AG04449 (cell line): ENCODE measurements around the gene MEIS3.
A peak's percentile ranks its signal among the peaks of the same experiment; 100 is the strongest.

ENCODE experiments used
- CTCF ChIA-PET: fragments of 350-600 bp; formaldehyde crosslinking; extraction: SDS; loops from one replicate; lab custom pipeline; 2021; ENCODE audit warnings: antibody characterized with exemption; lab: Yijun Ruan, JAX
- POLR2A ChIA-PET: fragments of 400-600, 350-600 bp; formaldehyde crosslinking; extraction: SDS; loops from one replicate; lab custom pipeline; 2020; ENCODE audit warnings: antibody characterized with exemption, inconsistent platforms; lab: Yijun Ruan, JAX
- DNase-seq: peaks from one replicate; pipeline ENCODE4 v3.0.0-alpha.2; 2010; ENCODE audit warnings: low read depth, low spot score
- H3K4me3 ChIP-seq: 2 replicates; pipeline ENCODE4 v1.5.1; 2011; ENCODE audit warnings: low read depth, mild to moderate bottlenecking, control low read depth, low read length
- TF ChIP-seq, protein P1 (sequence below): IDR thresholded peaks from one replicate; pipeline ENCODE4 v1.5.1; 2011; ENCODE audit warnings: mild to moderate bottlenecking, moderate library complexity, low read length, control low read depth, inconsistent platforms; ENCODE audit not compliant: insufficient read depth; ENCODE audit errors: missing control alignments

MEIS3 gene

DNA sequence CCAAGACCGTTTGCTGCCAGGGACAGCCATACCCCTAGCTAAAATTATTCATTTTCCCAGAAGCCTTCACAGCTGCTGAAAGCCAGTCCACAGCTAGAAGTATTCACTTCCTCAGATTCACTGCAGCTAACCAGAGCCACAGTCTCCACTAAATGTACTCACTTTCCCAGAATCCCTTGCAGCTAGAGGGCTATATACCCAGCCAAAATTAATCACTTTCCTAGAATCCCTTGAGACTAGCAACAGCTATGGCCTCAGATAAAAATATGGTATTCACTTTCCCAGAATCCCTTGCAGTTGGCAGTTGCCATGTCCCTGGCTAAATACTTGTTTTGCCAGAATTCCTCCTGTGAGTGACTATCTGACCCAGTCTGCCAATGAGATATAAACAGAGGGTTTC lies 13.8 kb upstream of the MEIS3 start:
- ChIA-PET POLR2A (interaction anchor here (0.6 kb wide), 1 partner anchor 316 kb away, joined by 3 read pairs; no protein-coding TSS in a partner anchor), CTCF (interaction anchor here (0.7 to 16.6 kb wide), 9 partner anchors 14 to 274 kb away, joined by 3 to 867 read pairs (median 4); partner anchors contain the start of genes DHX34, EHD2 and KPTN)
- H3K4me3 ChIP-seq, result no peak overlapping the region
- TF ChIP-seq, protein P1, sequence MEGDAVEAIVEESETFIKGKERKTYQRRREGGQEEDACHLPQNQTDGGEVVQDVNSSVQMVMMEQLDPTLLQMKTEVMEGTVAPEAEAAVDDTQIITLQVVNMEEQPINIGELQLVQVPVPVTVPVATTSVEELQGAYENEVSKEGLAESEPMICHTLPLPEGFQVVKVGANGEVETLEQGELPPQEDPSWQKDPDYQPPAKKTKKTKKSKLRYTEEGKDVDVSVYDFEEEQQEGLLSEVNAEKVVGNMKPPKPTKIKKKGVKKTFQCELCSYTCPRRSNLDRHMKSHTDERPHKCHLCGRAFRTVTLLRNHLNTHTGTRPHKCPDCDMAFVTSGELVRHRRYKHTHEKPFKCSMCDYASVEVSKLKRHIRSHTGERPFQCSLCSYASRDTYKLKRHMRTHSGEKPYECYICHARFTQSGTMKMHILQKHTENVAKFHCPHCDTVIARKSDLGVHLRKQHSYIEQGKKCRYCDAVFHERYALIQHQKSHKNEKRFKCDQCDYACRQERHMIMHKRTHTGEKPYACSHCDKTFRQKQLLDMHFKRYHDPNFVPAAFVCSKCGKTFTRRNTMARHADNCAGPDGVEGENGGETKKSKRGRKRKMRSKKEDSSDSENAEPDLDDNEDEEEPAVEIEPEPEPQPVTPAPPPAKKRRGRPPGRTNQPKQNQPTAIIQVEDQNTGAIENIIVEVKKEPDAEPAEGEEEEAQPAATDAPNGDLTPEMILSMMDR, result no peak
- no peak for DNase-seq

GRCh38 chr19:47432499-47432898 lies 13.2 kb upstream of the MEIS3 start:
- no peak overlapping the region for H3K4me3 ChIP-seq
- DNase-seq, result no peak
- ChIA-PET POLR2A (no interaction called here), CTCF (interaction anchor here (0.7 to 16.6 kb wide), 6 partner anchors 83 to 274 kb away, joined by 3 to 867 read pairs (median 4); partner anchors contain the start of genes DHX34 and EHD2)
- TF ChIP-seq, protein P1, result no peak

DNA sequence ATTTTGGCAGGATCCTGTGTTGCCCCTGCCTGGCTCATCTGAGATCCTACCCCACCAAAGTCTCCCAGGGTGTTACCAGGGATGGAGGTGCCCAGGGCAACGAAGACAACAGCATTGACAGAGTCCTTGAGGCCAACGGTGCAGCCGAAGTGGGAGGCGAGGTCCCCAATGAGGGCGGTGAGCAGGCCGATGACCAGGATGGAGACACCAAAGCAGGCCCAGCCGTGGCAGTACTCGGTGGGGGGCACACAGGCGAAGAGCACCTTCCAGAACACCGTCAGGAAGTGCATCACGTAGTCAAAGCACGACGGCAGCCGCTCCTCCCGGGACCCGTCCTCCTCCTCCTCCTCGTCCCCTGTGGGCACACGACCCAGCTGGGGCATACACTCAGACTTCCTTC lies 12.8 kb upstream of the MEIS3 start:
- no peak for DNase-seq
- ChIA-PET POLR2A (no interaction called here), CTCF (interaction anchor here (0.7 to 16.6 kb wide), 5 partner anchors 9 to 275 kb away, joined by 3 to 867 read pairs (median 3); partner anchors contain the start of gene EHD2)
- H3K4me3 ChIP-seq, result no peak overlapping the region
- TF ChIP-seq, protein P1, result no peak

GRCh38 chr19:47430041-47430802 lies 10.9 kb upstream of the MEIS3 start:
- H3K4me3 ChIP-seq, result peak overlapping the region; percentile 30
- no peak for DNase-seq
- TF ChIP-seq, protein P1, result peak; percentile 8
- ChIA-PET CTCF (interaction anchor here (0.9 to 16.6 kb wide), 10 partner anchors 7 to 277 kb away, joined by 3 to 867 read pairs (median 6); partner anchors contain the start of gene EHD2), POLR2A (no interaction called here)

DNA sequence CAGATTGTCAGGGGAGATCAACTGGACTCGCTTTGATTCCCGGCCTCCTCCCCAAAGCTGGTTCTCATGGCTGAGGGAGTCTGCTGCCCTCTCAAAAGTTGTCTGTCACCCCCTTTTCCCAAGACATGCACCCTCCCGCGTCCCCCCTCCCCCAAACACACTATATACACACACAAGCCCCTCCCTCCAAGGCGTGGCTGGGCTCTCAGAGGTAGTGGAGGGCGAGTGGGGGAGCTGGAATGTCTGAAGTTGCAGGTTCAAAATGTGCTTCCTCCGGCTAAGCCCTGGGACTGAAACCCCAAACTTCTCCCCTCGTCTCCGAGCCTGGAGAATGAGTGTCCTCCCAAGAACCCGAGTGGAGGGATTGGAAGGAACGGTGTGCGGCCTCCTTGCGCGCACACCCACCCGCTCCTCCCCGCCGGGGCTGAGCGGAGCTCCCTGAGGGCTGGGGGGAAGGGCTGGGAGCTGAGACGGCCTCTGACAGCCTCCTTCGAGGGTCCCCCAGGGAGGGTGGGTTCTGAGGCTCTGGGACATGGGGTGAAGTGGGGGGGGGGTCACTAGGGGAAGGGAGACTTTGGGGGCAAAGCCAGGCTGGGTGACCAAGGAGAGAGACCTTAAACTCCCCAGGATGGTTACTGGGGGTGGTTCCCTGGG lies 9.9 kb upstream of the MEIS3 start:
- no peak for DNase-seq
- ChIA-PET CTCF (interaction anchor here (0.8 to 16.6 kb wide), 23 partner anchors 8 to 357 kb away, joined by 3 to 867 read pairs (median 5); partner anchors contain the start of genes DHX34, EHD2 and KPTN), POLR2A (no interaction called here)
- TF ChIP-seq, protein P1, result no peak
- no peak overlapping the region for H3K4me3 ChIP-seq
